H54 (cell line): ENCODE measurements around the gene MYOD1.

ENCODE experiments used
- DNase-seq: peaks from one replicate; pipeline ENCODE4 v3.0.0; 2011; ENCODE audit warnings: low spot score, mixed read lengths; ENCODE audit not compliant: insufficient read length
- FAIRE-seq: peaks from 3 replicates; lab custom pipeline; 2011; peaks lifted over from hg19 to GRCh38; lab: Jason Lieb, UNC
- POLR2A ChIP-seq: IDR thresholded peaks from 2 replicates; pipeline ENCODE4 v1.6.1; 2011; ENCODE audit warnings: low read depth, mild to moderate bottlenecking, low read length

MYOD1 gene

GRCh38 chr11:17755891-17756290 is 36.5 kb downstream of the MYOD1 start:
- FAIRE-seq (no peak), DNase-seq (no peak)
- no peak for TF ChIP-seq POLR2A

GRCh38 chr11:17760102-17761029 is 41.0 kb downstream of the MYOD1 start:
- no peak for FAIRE-seq
- TF ChIP-seq POLR2A = no peak
- DNase-seq = peak; percentile 62

DNA sequence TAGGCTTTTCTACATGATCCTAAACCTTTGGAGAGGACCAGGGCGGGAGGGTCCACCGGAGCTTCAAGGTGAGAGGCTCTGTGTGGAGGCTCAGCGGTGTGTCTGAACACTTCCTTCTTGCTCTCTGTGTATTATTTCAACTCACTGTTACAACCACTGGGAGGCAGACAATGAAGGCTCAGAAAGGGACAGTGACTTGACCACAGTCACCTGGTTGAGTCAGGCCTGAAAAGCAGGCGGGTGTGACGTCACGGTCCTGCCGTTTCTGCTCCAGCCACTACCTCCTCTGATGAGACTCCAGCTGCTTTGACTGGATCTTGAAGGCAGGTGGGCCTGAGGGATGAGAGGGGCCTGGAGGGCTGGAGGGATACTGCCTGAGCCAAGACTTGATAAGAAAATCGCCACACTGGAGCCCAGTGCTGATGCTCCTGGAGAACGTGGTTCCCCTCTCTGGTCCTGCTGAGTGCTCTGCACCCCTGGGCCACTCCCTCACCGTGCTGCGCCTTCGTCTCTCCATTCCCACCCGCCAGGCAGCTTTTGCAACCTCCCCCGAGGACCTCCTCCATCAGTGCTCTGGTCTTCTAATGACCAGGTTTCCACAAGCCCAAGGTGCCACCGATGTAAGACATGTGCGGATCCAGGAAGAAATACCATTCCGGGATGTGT is 43.1 kb downstream of the MYOD1 start:
- DNase-seq = no peak
- no peak for FAIRE-seq
- no peak for TF ChIP-seq POLR2A

DNA sequence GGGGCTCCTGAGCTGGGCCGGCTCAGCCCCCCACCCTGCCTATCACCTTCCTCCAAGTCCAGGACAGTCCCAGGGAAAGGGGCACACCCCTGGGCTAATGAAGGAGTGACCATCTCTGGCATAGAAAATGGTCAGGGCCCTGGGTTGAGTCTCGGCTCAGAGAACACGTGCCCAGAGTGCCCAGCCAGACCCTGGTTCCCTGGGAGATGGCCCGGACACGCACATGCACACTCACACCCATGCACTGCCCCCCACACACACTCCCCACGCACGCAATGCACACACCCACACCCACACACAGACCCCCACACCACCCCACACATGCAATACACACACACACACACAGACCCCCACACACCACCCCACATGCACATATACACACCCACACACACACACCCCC is 43.9 kb downstream of the MYOD1 start:
- FAIRE-seq = no peak
- DNase-seq = no peak
- TF ChIP-seq POLR2A = no peak

DNA sequence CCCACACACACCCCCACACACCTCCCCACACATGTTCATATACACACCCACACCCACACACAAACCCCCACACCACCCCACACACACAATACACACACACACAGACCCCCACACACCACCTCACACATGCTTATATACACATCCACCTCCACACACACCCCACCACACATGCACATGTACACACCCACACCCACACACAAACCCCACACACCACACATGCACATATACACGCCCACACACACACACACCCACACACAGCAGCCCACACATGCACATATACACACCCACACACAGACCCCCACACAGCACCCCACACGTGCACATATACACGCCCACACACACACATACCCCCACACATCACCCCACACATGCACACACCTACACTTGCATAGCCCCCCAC is 44.3 kb downstream of the MYOD1 start:
- FAIRE-seq = no peak
- no peak for TF ChIP-seq POLR2A
- DNase-seq = no peak

DNA sequence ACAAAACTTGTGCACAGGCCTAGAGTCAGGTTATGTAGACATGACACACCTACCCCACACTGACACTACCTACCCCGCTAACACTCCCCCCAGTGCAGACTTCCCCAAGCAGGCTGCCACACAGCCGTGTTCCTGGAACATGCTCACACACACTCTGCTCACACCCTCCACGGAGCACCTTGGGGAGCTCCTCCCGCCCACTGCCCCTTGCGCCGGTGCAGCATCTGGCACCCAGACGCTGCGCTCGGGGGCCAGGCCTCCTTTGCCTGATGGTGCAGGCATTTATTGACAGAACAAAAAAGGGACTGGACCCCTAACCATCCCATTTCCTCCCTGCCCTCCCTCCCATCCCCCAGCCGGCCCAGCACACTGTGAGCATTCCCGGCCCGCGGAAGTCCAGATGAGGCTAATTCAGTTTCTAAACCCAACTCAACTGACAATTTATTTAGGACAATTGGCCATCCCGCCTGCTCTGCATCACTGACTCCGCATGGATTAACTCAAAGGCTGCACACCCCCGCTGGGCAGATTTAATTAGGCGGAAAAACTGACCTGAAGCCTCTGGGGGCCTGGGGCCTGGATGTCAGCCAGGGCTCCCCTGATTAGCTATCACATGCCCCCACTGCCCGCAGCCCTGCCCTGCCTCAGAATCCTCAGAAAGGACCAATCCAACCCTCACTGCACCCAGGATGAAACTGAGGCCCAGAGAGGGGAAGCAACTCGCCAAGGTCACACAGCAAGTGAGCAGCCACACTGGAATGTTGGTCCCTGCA is 45.3 kb downstream of the MYOD1 start:
- no peak for TF ChIP-seq POLR2A
- FAIRE-seq = no peak
- DNase-seq = no peak

GRCh38 chr11:17765356-17766072 is 46.1 kb downstream of the MYOD1 start:
- DNase-seq (no peak), FAIRE-seq (no peak)
- TF ChIP-seq POLR2A = no peak

GRCh38 chr11:17766073-17766359 is 46.6 kb downstream of the MYOD1 start:
- no peak for DNase-seq
- no peak for FAIRE-seq
- TF ChIP-seq POLR2A = no peak

DNA sequence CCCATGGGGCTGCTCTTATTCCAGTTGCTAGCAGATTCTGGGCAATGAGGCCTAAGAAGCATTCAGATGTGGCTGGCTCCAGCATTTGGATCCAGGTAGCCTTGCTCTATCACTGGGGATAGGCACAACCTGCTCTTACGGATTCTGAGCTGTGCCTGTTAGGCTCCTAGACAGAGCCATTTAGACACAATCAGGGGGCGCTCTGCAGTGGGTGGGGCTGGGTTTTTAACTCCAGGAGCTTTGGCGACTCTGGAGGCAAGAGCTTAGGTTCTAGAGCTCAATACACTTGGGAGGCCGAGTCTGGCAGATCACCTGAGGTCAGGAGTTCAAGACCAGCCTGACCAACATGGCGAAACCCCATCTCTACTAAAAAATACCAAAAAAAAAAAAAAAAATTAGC is 47.2 kb downstream of the MYOD1 start:
- FAIRE-seq (no peak), DNase-seq (no peak)
- TF ChIP-seq POLR2A = no peak

GRCh38 chr11:17767301-17767885 is 48.0 kb downstream of the MYOD1 start:
- no peak for FAIRE-seq
- no peak for DNase-seq
- no peak for TF ChIP-seq POLR2A

DNA sequence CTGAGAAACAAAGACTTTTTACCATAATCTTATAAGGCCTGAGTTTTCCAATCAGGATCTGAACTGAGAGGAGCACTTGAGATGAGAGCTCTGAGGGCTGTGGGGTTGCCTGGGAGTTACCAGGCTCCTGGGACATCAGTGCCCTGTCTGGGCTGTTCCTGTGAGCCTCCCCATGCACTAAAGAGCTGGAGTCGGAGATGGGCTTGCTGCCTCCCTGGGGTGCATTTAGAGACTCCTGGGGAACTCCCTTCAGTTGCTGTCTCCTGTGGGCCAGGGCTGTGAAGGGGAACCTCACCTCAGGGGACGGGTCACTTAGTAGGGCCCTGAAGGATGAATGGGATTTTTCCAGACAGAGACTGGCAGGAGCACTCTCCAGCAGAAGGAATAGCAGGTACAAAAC is 48.5 kb downstream of the MYOD1 start:
- FAIRE-seq (no peak), DNase-seq (no peak)
- TF ChIP-seq POLR2A = no peak

- no peak for DNase-seq
- no peak for FAIRE-seq
- no peak for TF ChIP-seq POLR2A
These were observed 49.2 kb downstream of the MYOD1 start for GRCh38 chr11:17768547-17768946.

GRCh38 chr11:17769218-17769617 is 49.8 kb downstream of the MYOD1 start:
- no peak for FAIRE-seq
- TF ChIP-seq POLR2A = no peak

More at GRCh38 chr11:17769218-17769617, 49.8 kb downstream of the MYOD1 start:
- no peak for DNase-seq
